Mesendoderm (in vitro differentiated cells): ENCODE data around the gene SORL1-AS1.
A peak's percentile ranks its signal among the peaks of the same experiment; 100 is the strongest.

Experiments
- DNase-seq: peaks from one replicate; pipeline ENCODE4 v3.0.0; 2013
- H2AK5ac ChIP-seq: 2 replicates; pipeline ENCODE4 v1.6.1; 2013; ENCODE audit warnings: low read length, inconsistent platforms
- H2BK120ac ChIP-seq: 2 replicates; pipeline ENCODE4 v1.6.1; 2013; ENCODE audit warnings: low read depth, mild to moderate bottlenecking, low read length, moderate library complexity, mixed read lengths
- H2BK15ac ChIP-seq: replicated peaks from 2 replicates; pipeline ENCODE4 v1.6.1; 2013; ENCODE audit warnings: low read depth, mild to moderate bottlenecking, moderate library complexity
- H2BK5ac ChIP-seq: 2 replicates; pipeline ENCODE4 v1.6.1; 2013; ENCODE audit warnings: low read length, inconsistent platforms
- H3K18ac ChIP-seq: 2 replicates; pipeline ENCODE4 v1.6.1; 2013; ENCODE audit warnings: mild to moderate bottlenecking, low read length, mixed read lengths
- H3K23ac ChIP-seq: one replicate; pipeline ENCODE4 v1.6.1; 2013; ENCODE audit warnings: low read length
- H3K27ac ChIP-seq: 2 replicates; pipeline ENCODE4 v1.5.1; 2013; ENCODE audit warnings: low read depth, mild to moderate bottlenecking, inconsistent platforms, low read length, moderate library complexity
- H3K27me3 ChIP-seq: 2 replicates; pipeline ENCODE4 v1.6.1; 2013; ENCODE audit warnings: low read length, control low read depth, mild to moderate bottlenecking, inconsistent platforms; ENCODE audit not compliant: insufficient read depth, poor library complexity
- H3K36me3 ChIP-seq: 2 replicates; pipeline ENCODE4 v1.6.1; 2013; ENCODE audit warnings: low read length, inconsistent platforms; ENCODE audit not compliant: control insufficient read depth, insufficient read depth
- H3K4ac ChIP-seq: one replicate; pipeline ENCODE4 v1.6.1; 2013; ENCODE audit warnings: low read depth, mild to moderate bottlenecking, low read length, moderate library complexity
- H3K4me1 ChIP-seq: 2 replicates; pipeline ENCODE4 v1.6.1; 2013; ENCODE audit warnings: low read depth, low read length, inconsistent platforms; ENCODE audit not compliant: control insufficient read depth
- H3K4me2 ChIP-seq: 2 replicates; pipeline ENCODE4 v1.6.1; 2013; ENCODE audit warnings: low read length
- H3K4me3 ChIP-seq: 2 replicates; pipeline ENCODE4 v1.5.1; 2013; ENCODE audit warnings: mild to moderate bottlenecking, low read length
- H3K56ac ChIP-seq: one replicate; pipeline ENCODE4 v1.6.1; 2013; ENCODE audit warnings: low read length
- H3K79me1 ChIP-seq: 2 replicates; pipeline ENCODE4 v1.6.1; 2013; ENCODE audit warnings: low read length, inconsistent platforms
- H3K79me2 ChIP-seq: 2 replicates; pipeline ENCODE4 v1.6.1; 2013; ENCODE audit warnings: mild to moderate bottlenecking, low read length; ENCODE audit not compliant: control insufficient read depth, insufficient read depth
- H3K9ac ChIP-seq: 2 replicates; pipeline ENCODE4 v1.6.1; 2013; ENCODE audit warnings: low read length, inconsistent platforms
- H4K5ac ChIP-seq: one replicate; pipeline ENCODE4 v1.6.1; 2013; ENCODE audit warnings: low read length
- H4K8ac ChIP-seq: one replicate; pipeline ENCODE4 v1.6.1; 2013; ENCODE audit warnings: low read depth, mild to moderate bottlenecking, control low read depth, low read length, moderate library complexity
- WGBS: extraction: QIAGEN DNeasy Blood & Tissue Kit; methylation state at CpG from one replicate; pipeline ENCODE4 v1.1.7; 2013; ENCODE audit warnings: low lambda C conversion rate, missing lambda C conversion rate; ENCODE audit not compliant: insufficient coverage; ENCODE audit errors: extremely low coverage; 5-methylcytosine and 5-hydroxymethylcytosine counted together

The SORL1-AS1 gene

DNA sequence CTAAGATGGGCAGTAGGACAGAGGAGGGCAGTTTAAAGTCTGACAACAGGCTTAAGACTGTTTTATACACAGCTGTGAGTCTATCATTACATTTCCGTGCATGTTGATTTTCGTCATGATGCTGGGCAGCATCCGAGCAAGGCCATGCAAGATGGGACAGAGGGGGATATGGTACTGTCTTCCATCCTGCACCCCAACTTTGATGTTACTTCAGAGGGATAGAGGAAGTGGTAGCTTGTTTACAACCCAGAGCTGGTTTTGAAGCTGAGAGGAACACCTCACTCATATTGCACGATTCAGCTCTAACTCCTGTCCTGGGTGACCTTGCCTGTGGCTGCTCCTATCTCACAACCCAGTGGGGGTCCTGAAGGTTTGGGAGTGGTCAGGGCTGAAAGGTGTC is 3.6 kb downstream of the SORL1-AS1 start:
- Histone ChIP-seq H3K9ac (no peak overlapping the region), H3K4me2 (no peak overlapping the region), H3K79me2 (peaks cover 12% of the 10 kb centered on the region), H3K79me1 (peaks cover 2% of the 10 kb centered on the region), H2BK120ac (no peak overlapping the region), H4K5ac (no peak overlapping the region), H3K23ac (no peak overlapping the region), H2AK5ac (no peak overlapping the region), H3K18ac (no peak overlapping the region), H3K56ac (no peak overlapping the region), H3K4ac (no peak overlapping the region), H3K4me3 (no peak overlapping the region), H2BK5ac (no peak overlapping the region), H3K27ac (no peak overlapping the region), H4K8ac (no peak overlapping the region), H2BK15ac (no peak overlapping the region), H3K36me3 (no peaks in the 10 kb centered on the region), H3K4me1 (no peaks in the 10 kb centered on the region), H3K27me3 (no peaks in the 10 kb centered on the region)
- no peak for DNase-seq
- WGBS = no CpG with 5 or more reads among the region's 4 CpGs

DNA sequence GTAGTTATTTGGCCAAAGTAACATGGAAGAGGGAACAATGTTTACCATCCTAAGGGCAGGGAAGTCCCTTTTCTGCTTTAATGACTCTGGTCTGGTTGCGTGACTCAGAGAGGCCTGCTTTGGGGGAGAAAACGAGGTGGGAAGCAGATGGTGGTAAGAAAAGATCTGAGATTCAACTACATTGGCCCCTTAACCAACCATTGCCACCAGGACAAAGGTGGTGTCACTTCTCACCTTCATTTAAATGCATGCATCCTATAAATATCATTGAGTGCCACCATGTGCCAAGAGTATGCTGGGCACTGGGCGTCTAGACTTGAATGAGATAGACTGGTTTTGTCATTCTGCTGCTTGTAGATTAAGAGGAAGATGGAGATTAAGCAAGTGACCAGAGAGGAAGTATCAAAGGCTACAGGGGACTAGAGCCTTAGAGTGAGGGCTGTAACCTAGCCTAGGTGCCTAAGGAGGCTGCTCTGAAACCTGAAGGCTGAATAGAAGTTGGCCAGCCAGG is 4.3 kb downstream of the SORL1-AS1 start:
- Histone ChIP-seq H3K27me3 (no peaks in the 10 kb centered on the region), H3K36me3 (no peaks in the 10 kb centered on the region), H3K79me2 (peaks cover 6% of the 10 kb centered on the region), H4K8ac (no peak overlapping the region), H3K4me1 (no peaks in the 10 kb centered on the region), H2BK15ac (no peak overlapping the region), H3K23ac (no peak overlapping the region), H4K5ac (no peak overlapping the region), H2AK5ac (no peak overlapping the region), H3K79me1 (no peaks in the 10 kb centered on the region), H2BK120ac (no peak overlapping the region), H2BK5ac (no peak overlapping the region), H3K18ac (no peak overlapping the region), H3K4me2 (no peak overlapping the region), H3K9ac (no peak overlapping the region), H3K4me3 (no peak overlapping the region), H3K56ac (no peak overlapping the region), H3K27ac (no peak overlapping the region), H3K4ac (no peak overlapping the region)
- no CpG with 5 or more reads among the region's 3 CpGs for WGBS
- no peak for DNase-seq

DNA sequence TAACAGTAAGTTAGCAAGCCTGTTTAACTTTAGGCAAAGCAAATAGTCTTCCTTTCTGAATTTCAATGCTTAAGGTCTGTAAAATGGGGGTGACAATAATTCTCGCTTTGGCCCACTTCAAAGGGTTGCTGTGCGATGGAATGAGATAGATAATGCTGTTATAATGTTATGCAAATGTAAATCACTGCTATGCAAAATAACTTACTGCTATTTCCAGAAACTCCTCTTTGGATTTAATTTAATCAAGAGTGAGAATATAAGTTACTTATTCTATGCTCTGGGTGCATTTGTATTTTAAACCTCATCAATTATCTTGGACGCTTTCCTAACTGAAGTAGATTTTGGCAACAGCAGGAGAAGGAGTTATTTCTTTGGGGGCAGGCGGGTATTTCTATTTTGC is 4.8 kb downstream of the SORL1-AS1 start:
- Histone ChIP-seq H3K4me1 (no peaks in the 10 kb centered on the region), H3K4me2 (no peak overlapping the region), H3K79me2 (peaks cover 3% of the 10 kb centered on the region), H3K4me3 (no peak overlapping the region), H3K27ac (no peak overlapping the region), H3K79me1 (no peaks in the 10 kb centered on the region), H3K27me3 (no peaks in the 10 kb centered on the region), H2BK120ac (no peak overlapping the region), H3K56ac (no peak overlapping the region), H2AK5ac (no peak overlapping the region), H3K36me3 (no peaks in the 10 kb centered on the region), H3K18ac (no peak overlapping the region), H3K9ac (no peak overlapping the region), H2BK5ac (no peak overlapping the region), H4K8ac (no peak overlapping the region), H4K5ac (no peak overlapping the region), H3K4ac (no peak overlapping the region), H2BK15ac (no peak overlapping the region), H3K23ac (no peak overlapping the region)
- no CpG with 5 or more reads among the region's 4 CpGs for WGBS
- DNase-seq = no peak

DNA sequence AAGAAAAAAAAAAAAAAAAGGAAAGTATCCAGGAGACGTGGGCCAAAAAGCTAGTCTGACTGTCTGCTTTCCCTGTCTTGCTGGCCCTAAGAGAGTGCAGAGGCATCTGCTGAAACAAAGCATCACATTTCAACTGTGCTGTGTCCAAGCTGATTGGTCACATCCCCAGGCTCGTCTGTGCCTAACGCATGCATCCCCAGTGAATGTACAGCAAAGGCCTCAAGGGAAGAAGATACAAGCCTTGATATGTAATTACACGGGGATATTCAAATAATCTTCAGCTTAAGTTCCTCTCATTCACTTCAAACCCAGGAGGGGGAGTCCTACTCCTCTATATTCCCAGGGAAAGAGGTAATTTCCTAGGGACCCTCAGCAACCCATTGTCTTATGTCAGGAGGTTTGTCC is 6.0 kb downstream of the SORL1-AS1 start:
- DNase-seq = peak; percentile 64
- Histone ChIP-seq H3K27ac (no peak overlapping the region), H3K4ac (no peak overlapping the region), H3K36me3 (no peaks in the 10 kb centered on the region), H2BK5ac (no peak overlapping the region), H3K18ac (no peak overlapping the region), H3K23ac (no peak overlapping the region), H3K79me2 (no peaks in the 10 kb centered on the region), H2BK15ac (no peak overlapping the region), H3K56ac (no peak overlapping the region), H4K5ac (no peak overlapping the region), H2BK120ac (no peak overlapping the region), H3K4me1 (no peaks in the 10 kb centered on the region), H4K8ac (no peak overlapping the region), H3K4me2 (no peak overlapping the region), H3K9ac (no peak overlapping the region), H3K79me1 (no peaks in the 10 kb centered on the region), H3K4me3 (no peak overlapping the region), H3K27me3 (no peaks in the 10 kb centered on the region), H2AK5ac (no peak overlapping the region)
- no CpG with 5 or more reads among the region's 4 CpGs for WGBS

DNA sequence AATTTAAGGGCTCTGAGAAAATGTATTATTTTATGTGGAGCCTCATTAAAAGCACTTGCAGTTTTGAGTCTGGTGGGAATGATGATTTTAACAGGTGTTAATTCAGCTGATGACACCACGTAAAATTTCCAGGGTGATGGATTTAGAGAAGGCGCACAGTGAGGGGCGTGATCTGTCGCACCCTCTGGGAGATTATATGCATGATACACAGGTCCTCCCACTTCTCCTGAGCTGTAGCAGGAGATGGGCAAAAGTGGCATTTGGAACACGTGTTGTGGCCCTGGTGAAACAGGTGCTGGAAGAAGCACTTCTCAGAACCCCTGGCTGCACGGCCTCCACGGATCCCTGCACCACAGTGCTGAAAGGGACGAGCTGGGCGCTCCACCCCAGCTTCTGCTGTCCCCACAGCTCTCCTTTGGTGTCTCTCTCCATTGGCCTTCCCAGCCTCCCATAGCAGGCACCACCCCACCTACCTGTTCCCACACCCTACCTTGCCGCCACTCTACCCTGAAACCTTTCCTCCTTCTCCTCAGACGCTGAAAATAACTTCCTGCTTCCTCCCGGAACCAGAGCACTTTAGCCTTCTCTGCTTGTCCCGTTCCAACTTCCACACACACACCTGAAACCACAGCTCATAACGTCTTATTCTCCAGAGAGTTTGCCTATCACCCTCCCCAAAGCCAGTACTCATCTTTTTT is 7.5 kb downstream of the SORL1-AS1 start:
- no peak overlapping the region for H3K23ac ChIP-seq
- no CpG with 5 or more reads among the region's 14 CpGs for WGBS
- no peak overlapping the region for H4K8ac ChIP-seq
- no peak overlapping the region for H2BK15ac ChIP-seq
- no peaks in the 10 kb centered on the region for H3K4me1 ChIP-seq
- no peak overlapping the region for H2BK120ac ChIP-seq
- H3K9ac ChIP-seq = no peak overlapping the region
- no peak overlapping the region for H3K18ac ChIP-seq
- no peak overlapping the region for H3K4me3 ChIP-seq
- DNase-seq = no peak
- H3K27me3 ChIP-seq = no peaks in the 10 kb centered on the region
- H2BK5ac ChIP-seq = no peak overlapping the region
- H3K79me1 ChIP-seq = no peaks in the 10 kb centered on the region
- H3K56ac ChIP-seq = no peak overlapping the region
- no peak overlapping the region for H3K4me2 ChIP-seq
- H2AK5ac ChIP-seq = no peak overlapping the region
- H3K36me3 ChIP-seq = no peaks in the 10 kb centered on the region
- H3K4ac ChIP-seq = no peak overlapping the region
- H3K27ac ChIP-seq = no peak overlapping the region
- no peaks in the 10 kb centered on the region for H3K79me2 ChIP-seq
- H4K5ac ChIP-seq = no peak overlapping the region

DNA sequence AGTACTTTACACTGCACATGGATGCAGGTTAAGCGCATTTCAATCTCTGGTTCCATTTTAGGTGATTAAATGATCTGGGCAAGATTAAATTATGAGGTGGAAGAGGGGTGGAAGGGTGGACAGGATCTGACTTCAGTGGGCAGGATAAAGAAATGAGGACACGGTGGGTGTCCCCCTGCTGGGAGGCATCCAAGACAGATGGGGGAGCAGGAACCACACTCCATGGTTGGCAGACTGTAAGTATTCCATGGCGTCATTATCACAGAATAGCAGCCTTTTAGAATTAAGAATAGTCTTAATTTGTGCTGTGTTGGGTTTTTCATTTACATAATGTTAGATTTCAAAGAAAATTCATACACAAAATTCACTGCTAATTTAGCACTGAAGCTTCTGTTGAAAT is 8.2 kb downstream of the SORL1-AS1 start:
- H3K79me1 ChIP-seq = no peaks in the 10 kb centered on the region
- H4K8ac ChIP-seq = no peak overlapping the region
- H4K5ac ChIP-seq = no peak overlapping the region
- H3K18ac ChIP-seq = no peak overlapping the region
- no peak overlapping the region for H3K23ac ChIP-seq
- no CpG with 5 or more reads among the region's 3 CpGs for WGBS
- no peaks in the 10 kb centered on the region for H3K27me3 ChIP-seq
- no peak overlapping the region for H3K27ac ChIP-seq
- H3K56ac ChIP-seq = no peak overlapping the region
- H3K4me2 ChIP-seq = no peak overlapping the region
- no peak overlapping the region for H3K9ac ChIP-seq
- H3K79me2 ChIP-seq = no peaks in the 10 kb centered on the region
- H2AK5ac ChIP-seq = no peak overlapping the region
- H3K4me1 ChIP-seq = no peaks in the 10 kb centered on the region
- no peak overlapping the region for H2BK5ac ChIP-seq
- no peak overlapping the region for H2BK15ac ChIP-seq
- DNase-seq = no peak
- no peak overlapping the region for H3K4ac ChIP-seq
- no peak overlapping the region for H2BK120ac ChIP-seq
- no peaks in the 10 kb centered on the region for H3K36me3 ChIP-seq
- H3K4me3 ChIP-seq = no peak overlapping the region
